Activated effector memory CD4-positive, alpha-beta T cell treated with Interleukin-2 at 50 U/mL for 16 hours (primary cell): ENCODE measurements around the gene HNRNPUL1.

Experiments
- DNase-seq: peaks from one replicate; pipeline ENCODE4 v3.0.0-alpha.2; 2020

The HNRNPUL1 gene

DNA sequence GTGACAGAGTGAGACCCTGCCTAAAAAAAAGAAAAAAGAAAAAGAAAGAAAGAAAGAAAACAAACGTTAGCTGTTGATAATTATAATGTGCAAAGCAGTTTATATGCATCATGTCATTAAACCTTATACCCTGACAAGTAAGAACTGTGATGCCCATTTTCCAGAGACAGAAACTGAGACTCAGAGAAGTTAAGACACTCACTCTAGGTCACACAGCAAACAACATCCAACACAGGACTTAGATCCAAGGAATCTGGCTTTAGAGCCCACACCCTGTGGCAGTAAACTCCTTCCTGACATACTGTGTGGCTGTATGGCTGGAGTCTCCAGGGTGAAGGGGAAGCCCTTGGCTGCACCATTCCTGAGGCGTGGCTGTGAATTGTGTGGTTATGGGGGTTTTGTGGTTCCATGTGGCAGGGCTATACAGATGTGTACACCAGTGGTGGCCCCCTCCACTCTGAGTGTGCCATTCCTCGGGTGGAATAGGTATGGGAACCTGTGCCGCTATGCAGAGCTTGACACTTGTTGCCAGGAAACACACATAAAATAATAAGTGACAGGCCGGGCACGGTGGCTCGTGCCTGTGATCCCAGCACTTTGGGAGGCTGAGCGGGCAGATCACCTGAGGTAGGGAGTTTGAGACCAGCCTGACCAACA, 29.5 kb upstream of the HNRNPUL1 start:
- DNase-seq = no peak

DNA sequence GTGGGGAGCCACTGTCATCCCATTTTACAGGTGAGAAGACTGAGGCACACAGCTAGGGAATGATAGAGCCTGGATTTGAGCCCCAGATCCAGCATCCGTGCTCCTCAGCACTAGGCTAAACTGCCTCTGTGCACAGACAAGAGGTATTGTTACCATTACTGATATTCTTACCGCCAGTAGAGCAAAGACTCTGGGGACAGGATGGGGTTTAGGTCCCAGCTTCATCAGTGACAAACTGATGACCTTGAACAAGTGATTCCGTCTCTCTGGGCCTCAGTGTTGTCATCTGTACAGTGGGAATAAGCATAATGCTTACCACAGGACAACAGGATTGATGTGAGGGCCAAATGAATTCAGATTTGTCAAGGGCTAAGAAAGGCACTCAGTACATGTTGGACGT, 28.7 kb upstream of the HNRNPUL1 start:
- DNase-seq = no peak

DNA sequence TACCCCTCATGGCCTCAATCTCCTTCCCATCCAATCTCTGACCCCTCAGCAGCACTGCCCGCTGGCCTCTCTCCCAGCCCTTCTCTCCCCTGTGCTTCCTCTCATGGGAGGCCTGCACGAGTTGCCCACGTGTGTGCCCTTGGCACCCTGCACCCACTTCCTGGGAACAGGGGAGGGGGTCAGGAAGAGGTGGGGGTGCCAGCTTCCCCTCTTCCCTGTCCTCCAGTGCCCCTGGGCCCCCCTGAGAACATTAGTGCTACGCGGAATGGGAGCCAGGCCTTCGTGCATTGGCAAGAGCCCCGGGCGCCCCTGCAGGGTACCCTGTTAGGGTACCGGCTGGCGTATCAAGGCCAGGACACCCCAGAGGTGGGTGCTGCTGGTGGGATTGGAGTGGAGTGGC, 25.9 kb upstream of the HNRNPUL1 start:
- no peak for DNase-seq

DNA sequence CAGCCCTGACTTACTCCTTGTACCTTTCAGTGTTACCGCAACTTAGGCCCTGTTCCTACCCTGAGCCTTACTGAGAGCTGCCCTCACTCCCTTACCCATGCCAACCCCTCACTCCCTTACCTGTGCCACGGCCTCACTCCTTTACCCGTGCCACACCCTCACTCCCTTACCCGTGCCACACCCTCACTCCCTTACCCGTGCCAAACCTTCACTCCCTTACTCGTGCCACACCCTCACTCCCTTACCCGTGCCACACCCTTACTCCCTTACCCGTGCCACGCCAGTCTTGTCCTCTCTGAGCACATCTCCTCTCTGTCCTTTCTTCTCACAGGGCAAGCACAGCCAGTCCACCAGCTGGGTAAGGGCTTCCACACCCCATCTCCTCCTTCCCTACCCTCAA, 24.8 kb upstream of the HNRNPUL1 start:
- no peak for DNase-seq

DNA sequence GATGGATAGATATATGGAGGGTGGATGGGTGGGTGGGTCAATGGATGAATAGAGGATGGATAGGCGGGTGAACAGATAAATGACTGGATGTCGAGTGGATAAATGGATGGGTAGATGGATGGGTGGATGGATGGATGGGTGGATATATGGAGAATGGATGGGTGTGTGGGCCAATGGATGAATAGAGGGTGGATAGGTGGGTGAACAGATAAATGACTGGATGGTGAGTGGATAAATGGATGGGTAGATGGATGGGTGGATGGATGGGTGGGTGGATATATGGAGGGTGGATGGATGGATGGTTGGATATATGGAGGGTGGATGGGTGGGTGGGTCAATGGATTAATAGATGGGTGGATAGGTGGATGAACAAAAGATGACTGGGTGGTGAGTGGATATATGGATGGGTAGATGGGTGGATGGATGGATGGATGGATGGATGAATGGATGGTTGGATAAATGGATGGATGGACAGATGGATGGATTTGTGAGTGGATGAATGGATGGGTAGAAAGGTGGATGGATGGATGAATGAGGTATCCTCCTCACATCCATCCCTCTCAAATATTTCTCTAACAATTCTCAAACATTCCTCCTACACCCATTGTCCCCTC, 24.1 kb upstream of the HNRNPUL1 start:
- no peak for DNase-seq

DNA sequence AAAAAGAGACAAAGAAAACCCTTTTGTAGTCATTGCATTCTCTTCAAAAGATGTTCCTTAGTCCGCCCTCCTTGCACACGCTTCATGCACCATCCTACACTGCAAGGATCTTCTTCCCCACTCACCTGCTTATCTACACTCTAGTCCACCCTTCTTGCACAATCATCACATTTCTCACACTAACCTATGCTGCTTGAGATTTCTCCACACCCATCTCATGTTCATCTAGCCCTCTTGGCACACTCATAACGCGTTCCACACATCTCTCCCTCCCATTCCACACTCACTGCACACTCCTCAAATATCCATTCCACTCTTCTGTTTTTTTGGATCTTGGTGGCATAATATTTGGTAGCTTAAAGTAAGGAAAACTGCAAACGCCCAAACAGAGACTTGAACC, 22.3 kb upstream of the HNRNPUL1 start:
- DNase-seq = no peak

DNA sequence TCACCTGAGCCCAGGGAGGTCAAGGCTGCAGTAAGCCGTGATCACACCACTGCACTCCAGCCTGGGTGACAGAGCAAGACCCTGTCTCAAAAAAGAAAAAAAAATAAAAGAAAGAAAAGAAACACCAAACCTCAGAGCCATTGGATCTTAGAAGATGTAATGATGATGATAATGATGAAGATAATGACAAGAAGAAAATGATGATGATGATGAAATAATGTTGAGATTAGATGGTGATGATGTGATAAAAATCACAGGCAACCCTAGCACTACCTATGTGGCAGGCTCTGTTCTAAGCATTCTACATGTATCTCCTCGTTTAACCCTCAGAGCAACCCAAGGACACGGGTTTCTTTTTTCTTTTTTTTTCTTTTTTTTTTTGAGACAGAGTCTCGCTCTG, 20.1 kb upstream of the HNRNPUL1 start:
- no peak for DNase-seq

DNA sequence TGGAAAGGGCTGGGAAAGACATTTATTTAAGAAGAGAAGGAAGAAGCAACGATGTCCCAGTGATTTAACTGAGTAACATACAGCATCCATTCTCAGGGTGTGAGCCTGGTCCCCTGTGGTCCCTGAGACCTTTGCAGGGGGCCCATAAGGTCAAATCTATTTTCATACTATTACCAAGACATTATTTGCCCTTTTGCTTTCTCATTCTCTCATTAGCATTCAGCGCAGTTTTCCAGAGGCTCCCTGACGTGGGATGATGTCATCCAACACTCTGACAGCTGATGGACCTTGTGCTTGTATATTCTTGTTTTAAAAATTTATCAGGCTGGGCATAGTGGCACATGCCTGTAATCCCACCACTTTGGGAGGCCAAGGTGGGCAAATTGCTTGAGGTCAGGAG, 18.3 kb upstream of the HNRNPUL1 start:
- DNase-seq = no peak

DNA sequence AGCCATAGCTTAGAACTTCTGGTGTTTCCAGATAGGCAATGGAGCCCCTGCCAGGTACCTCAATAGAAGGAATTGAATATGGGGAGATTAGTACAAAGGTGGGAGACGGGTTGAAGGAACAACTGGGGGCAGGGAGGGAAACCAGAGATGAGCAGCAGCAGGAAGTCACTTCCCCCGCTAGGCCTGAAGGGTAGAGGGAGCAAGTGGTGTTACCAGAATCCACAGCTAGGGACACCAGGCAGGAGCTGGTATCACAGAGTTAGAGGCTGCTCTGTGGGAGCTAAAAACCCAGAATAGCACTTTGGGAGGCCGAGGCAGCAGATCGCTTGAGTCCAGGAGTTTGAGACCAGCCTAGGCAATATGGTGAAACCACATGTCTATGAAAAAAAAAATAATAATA, 15.3 kb upstream of the HNRNPUL1 start:
- DNase-seq = no peak

DNA sequence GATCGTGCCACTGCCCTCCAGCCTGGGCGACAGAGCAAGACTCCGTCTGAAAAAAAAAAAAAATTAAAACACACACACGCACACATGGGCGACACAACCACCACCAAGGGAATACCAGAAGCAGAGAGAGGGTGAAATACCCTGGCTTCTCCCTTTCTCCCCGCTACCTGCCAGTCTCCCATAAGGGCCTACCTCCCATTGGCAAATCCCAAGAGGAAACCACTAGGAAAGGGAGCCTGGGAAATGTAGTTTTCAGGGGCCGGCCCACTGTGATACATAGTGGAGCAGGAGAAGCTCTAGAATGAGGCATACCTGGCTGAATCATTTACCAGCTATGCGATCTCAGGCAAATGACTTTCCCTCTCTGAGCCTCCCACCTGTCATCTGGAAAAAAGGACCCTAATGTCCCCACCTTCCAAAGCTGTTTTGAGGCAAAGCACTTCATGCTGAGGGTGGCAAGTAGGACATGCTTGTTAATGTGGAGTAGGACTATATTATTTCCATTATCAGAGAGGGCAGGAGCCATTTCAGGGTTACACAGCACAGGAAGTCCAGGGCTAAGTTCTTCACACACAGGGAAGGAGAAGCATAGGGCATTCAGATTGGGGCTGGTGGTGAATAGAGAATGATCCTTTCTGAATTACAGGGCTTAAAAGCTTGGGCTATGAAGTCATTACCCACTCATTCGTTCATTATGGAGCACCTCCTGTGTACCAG, 14.3 kb upstream of the HNRNPUL1 start:
- DNase-seq = no peak

DNA sequence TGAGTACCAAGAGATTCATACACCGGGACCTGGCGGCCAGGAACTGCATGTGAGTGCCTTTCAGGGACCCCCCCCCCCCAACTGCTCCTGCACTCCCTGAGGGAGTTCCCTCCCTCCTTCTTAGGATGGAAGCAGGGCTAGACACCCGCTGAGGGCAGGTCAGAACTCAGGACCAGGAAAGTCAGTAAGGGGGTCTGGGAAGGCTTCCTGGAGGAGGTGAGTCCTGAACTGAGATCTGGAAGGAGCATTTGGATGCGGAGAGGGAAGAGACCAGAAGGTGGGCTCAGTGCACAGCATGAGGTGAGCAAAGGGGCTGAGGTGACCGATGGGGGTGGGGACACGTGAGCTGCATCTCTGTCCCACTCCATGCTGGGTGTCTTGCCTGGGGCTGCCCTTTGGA, 10.5 kb upstream of the HNRNPUL1 start:
- DNase-seq = no peak

DNA sequence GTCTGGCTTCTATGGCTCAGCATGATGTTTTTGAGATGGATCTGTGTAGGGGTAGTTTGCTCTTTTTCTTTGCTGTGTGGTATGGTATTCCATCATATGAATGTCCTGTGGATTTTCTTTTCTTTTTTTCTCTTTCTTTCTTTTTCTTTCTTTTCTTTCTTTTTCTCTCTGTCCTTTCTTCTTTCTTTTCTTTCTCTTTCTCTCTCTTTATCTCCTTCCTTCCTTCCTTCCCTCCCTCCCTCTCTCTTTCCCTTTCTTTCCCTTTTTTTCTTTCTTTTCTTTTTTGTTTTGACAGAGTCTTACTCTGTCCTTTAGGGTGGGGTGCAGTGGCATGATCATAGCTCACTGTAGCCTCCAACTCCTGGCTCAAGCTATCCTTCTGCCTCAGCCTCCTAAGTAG, 9.0 kb upstream of the HNRNPUL1 start:
- DNase-seq = no peak

DNA sequence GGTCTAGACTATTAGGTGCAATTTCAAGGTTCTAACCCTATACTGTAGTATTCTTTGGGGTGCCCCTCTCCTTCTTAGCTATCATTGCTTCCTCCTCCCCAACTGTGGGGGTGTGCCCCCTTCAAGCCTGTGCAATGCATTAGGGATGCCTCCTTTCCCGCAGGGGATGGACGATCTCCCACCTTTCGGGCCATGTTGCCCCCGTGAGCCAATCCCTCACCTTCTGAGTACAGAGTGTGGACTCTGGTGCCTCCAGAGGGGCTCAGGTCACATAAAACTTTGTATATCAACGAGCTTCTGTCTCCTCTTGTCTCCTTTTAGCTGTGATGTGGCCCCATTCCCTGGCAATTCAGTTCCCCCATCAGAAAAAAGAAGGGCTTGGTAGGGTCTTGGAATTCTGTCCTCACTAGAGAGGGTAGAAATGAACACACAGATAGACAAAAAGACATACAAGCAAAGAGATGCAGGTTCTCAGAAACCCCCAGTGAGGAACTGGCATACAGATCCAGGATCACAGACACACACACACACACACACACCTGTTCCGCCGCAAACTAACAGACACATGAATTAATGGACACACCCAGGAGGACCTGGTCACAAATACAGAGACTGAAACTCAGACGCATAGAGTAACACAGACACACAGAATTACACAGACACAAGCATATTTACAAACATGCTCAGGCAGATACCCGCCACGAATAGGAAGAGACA, 2.5 kb upstream of the HNRNPUL1 start:
- no peak for DNase-seq

DNA sequence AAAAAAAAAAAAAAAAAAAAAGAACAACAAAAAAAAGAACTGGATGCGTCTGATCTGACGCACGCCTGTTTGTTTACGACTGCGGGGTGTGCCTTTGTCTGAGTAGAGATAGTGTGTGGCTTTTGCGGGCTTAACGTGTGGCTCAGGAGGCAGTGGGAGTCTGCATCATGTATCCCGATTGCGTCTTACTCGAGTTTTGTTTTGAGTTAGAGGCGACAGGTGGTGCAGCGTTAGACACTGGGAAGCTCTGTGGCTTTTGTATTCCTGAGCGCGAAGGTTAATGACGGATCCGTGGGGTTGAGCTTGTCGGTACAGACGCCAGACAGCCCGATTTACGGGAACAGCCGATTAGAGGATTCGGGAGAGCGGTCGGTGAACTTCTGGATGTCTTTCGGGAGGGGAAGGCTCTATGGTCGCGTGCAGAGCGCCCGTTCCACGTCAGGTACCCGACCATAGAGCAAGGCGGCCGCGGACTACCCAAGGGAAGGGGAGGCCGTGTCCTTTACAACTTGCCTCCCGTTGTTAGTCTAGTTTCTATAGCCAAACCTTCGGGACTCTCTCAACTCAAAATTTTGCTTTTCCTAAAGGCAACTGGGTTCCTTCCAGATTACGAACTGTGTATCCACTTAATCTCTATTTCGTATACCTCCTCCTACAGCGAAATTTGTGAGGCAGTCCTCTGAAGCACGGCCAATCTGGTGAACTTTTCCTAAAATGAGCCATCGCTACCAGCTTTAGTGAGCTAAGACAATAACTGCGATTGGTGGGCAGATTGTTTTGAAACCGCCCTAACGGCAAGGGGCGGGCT, 926 bp upstream of the HNRNPUL1 start:
- DNase-seq = peak; percentile 74

DNA sequence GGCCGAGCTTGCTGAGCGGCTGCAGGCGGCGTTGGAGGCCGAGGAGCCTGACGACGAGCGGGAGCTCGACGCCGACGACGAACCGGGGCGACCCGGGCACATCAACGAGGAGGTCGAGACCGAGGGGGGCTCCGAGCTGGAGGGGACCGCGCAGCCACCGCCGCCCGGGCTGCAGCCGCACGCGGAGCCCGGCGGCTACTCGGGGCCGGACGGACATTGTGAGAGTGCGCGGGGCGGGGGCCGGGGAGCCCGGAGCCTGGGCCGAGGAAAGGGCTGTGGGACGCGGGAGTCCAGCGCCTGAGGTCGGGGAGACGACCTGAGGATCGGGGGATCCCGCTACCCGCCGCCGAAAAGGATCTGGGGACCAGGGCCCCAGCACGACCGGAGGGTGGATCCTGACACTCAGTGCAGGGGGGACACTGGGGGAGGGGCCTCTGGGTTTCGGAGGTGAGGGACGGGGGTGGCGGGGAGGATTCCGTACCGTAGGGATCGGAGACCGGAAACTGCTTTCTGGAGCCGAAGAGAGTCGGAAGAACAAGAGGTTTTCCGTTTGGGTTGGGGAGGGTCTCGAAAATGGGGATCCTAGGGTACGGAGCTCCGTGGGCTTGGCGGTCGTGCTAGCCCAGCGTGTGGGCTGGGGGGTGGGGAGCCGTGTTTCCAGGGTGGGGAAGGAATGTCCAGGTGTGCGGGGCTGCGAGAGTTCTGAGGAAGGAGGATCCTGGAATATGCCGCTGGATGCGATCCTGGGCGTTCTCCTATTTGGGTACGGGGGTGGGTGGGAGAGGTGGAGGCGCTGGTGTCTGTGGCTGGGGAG, 616 bp downstream of the HNRNPUL1 start:
- DNase-seq = peak; percentile 37

DNA sequence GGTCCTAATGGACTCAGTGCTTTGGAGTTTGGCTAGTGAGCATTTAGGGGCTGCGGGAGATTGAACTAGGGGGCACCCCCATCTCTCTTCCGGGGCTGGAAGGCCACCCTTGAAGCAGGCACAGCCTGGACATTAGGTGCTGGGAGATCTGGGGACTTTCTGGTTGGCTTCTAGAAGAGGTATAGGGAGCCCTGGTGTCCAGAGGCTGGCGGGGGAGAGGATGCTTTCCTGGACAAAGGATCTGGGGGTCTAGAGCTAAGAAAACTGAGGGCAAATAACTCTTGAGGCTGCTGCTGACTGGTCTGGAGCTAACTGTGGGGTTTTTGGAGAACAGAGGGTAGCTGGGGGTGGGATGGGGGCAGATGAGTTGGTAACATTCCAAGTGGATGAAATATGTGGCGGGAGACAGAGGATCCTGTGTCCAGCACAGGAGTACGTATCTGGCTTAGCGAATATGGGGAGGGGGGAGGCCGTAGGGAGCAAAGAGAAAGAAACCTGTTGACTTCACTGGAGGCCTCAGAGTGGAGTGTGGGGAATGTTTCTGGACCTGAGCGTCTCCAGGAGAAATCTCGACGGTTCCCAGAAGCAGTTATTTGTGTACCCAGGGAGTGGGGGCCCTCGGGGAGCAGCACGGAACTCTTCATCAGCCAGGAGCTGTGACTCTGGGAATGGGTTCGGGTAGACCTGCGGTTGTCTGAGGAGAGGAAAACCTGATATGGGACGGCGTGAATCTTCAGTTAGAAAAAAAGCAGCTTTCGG, 1.4 kb downstream of the HNRNPUL1 start:
- DNase-seq = no peak

DNA sequence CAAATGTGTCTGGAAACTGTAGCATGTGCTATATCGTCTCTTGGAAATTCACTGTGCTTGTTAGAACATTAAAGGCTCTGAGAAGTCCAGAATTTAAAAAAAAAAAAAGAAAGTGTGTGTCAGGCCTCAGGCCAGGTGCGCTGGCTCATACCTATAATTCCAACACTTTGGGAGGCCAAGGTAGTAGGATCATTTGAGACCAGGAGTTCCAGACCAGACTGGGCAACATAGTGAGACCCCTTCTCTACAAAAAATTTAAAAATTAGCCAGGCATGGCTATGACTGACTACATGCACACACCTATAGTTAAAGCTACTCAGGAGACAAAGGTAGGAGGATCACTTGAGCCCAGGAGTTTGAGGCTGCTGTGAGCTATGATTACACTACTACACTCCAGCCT, 4.9 kb downstream of the HNRNPUL1 start:
- no peak for DNase-seq

DNA sequence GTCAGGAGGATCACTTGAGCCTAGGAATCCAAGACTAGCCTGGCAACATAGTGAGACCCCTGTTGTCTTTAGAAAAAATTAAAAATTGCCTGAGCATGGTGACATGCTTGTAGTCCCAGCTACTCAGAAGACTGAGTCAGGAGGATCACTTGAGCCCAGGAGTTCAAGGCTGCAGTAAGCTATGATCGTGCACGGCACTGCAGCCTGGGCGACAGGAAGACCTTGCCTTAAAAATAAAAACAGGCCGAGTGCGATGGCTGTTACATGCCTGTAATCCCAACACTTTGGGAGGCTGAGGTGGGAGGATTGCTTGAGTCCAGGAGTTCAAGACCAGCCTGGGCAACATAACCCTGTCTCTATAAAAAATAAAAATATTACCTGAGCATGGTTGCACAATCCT, 5.4 kb downstream of the HNRNPUL1 start:
- no peak for DNase-seq

DNA sequence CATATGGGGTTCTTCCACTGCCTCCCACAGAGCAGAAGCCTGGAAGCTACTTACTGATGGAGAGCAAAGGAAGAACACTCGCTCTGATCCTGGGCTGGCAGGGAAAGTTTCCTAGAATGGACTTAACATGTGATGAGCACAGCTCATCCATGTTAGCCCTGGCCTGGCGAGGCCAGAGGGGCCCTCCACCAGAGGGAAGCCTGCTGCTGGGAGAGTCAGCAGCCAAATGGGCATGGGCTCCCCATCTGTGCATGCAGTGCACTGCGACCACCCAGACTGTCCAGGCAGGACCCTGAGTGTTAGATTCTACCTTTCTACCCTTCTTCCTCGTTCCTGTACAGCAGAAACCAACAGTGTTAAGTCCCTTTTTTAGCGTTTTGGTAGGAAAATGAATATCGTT, 8.9 kb downstream of the HNRNPUL1 start:
- no peak for DNase-seq

DNA sequence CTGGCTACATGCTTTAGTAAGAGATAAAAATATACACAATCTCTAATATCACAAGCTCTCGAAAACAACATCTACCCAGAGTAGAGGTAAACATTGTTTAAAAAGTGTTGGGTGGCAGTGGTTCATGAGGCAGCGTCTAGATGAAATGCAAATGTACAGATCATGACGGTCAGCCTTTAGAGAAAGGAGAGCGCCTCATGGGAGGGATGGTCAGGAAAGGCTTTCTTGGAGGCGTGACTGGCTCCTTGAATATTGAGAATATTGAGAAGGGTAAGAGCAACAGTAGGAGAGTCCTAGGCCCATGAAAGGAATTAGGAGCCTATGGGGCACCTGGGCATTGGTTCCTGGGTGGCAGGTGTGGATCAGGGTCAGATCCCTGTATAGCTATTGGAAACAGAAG, 10.6 kb downstream of the HNRNPUL1 start:
- no peak for DNase-seq

DNA sequence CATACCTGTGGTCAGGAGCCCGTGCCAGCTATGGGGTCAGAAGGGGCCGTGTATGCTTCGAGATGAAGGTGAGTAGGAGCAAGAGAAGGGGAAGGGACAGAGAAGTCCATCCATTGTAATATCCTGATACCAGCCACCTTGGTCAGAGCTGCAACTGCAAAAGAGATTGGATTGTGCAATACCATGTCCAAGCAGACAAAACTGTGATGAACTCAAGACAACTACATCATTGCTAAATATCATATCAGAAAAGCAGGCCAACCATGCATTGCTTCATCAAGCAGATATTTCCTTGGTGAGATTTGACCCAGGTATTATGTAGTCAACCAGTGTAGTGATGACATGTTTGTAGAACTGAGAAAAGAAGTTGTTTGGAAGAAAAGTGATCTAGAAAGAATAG, 12.1 kb downstream of the HNRNPUL1 start:
- DNase-seq = no peak
